DND-41 (cell line): ENCODE data around the gene COLEC12.

ENCODE experiments used
- CTCF ChIP-seq: IDR thresholded peaks from 2 replicates; pipeline ENCODE4 v1.5.1; 2012; ENCODE audit warnings: borderline replicate concordance, low read length, moderate library complexity, mild to moderate bottlenecking; ENCODE audit not compliant: poor library complexity, severe bottlenecking; ENCODE audit errors: extremely low read depth
- EZH2 ChIP-seq: IDR thresholded peaks from 3 replicates; pipeline ENCODE4 v1.6.1; 2012; ENCODE audit warnings: borderline replicate concordance, low read depth, mild to moderate bottlenecking, moderate library complexity, low read length, inconsistent platforms; ENCODE audit not compliant: severe bottlenecking

- TF ChIP-seq CTCF (no peak), EZH2 (no peak)
Measured at GRCh38 chr18:341102-341501, 159.4 kb downstream of the COLEC12 start.
